Stimulated activated CD4-positive, alpha-beta T cell treated with anti-CD3 and anti-CD28 coated beads, Interleukin-4, amount 100 ng/mL, for 4 hours (primary cell): ENCODE results near the gene WFDC8.
"Not testable (repeated sequence)": the region's sequence is repeated elsewhere in the genome, so short reads cannot be mapped to it uniquely, and the experiment has no call there.

Source experiments
- DNase-seq, 2 experiments: peaks; one replicate each; pipeline ENCODE4 v3.0.0-alpha.2; 2020

WFDC8 gene

GRCh38 chr20:45579184-45579583, at the start of gene WFDC8:
Gene WFDC8, minus strand, starts transcription at chr20:45579284. Its CDS starts 37 bp downstream, at chr20:45579247.
- no peak for DNase-seq

DNA sequence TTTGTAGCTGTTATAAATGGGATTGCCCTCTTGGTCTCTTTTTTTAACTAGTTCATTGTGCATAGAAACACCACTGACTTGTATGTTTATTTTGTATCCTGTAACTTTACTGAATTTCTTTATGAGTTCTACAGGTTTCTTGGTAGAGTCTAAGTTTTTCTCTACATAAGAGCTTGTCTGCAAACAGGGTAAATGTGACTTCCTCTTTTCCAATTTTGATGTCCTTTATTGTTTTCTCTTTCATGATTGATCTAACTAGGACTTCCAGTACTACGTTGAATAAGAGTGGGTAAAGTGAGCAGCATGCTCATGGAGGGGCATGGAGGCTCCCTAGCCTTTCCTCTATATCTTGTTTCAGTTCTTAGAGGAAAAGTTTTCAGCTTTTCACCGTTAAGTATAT, 47.5 kb upstream of the WFDC8 start:
- no peak for DNase-seq

DNA sequence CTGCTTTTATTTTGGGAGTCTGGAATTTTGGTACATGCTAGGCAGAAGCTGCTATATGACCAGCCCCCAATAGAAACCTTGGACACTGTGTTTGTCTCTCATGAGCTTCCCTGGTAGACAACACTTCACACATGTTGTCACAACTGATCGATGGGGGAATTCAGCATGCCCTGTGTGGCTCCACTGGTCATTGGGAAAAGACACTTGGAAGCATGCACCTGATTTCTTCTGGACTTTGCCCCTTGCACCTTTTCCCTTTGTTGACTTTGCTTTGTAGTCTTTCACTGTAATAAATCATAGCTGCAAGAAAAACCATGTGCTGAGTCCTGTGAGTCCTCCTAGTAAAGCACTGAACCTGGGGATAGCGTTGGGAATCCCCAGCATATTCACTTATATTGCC, 42.5 kb upstream of the WFDC8 start:
- DNase-seq: no peak

DNA sequence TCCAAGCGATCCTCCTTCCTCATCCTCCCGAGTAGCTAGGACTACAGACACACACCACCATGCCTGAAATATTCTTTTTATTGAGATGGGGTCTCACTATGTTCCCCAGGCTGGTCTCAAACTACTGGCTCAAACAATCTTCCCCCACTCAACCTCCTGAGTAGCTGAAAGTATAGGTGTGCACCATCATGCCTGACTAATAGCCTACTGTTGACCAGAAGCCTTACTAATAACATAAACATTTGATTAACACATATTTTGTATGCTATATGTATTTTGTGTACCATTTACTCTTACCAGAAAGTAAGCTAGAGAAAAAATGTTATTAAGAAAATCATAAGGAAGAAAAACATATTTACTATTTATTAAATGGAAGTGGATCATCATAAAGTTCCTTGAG, 38.5 kb upstream of the WFDC8 start:
- DNase-seq: no peak

DNA sequence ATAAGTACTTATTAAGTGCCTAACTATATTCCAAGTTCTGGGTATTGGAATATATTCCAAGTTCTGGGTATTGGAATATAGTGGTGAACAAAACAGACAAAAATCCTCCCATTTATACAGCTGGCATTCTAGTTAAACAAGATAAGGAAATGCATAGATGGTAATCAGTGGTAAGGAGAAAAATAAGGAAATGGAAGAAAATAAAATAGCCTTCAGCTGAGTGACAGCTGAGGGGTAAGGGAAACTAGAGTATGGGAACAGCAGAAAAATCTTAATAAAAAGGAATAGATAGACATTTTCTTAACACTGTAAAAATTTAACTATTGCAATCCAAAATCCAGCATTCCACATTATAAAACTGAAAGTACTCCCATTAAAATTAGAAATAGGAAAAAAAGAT, 33.2 kb upstream of the WFDC8 start:
- no peak for DNase-seq

GRCh38 chr20:45611054-45611453, 32.0 kb upstream of the WFDC8 start:
- peak; percentile 9 to 29 for DNase-seq

GRCh38 chr20:45607810-45608209, 28.7 kb upstream of the WFDC8 start:
- DNase-seq: no peak

DNA sequence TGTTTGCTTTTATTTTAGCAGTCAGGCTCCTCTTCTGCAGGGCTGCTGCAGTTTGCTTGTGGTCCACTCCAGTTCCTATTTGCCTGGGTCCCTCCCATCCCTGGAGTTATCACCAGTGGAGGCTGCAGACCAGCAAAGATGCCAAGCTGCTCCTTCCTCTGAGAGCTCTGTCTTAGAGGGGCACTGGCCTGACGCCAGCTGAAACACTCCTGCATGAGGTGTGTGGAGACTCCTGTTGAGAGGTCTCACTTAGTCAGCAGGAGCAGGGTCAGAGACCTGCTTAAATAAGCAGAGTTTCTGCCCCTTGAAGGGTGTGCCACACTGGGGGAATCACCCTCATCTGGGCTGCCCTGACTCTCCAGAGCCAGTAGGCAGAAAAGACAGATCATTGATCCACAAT, 16.2 kb upstream of the WFDC8 start:
- DNase-seq: no peak

DNA sequence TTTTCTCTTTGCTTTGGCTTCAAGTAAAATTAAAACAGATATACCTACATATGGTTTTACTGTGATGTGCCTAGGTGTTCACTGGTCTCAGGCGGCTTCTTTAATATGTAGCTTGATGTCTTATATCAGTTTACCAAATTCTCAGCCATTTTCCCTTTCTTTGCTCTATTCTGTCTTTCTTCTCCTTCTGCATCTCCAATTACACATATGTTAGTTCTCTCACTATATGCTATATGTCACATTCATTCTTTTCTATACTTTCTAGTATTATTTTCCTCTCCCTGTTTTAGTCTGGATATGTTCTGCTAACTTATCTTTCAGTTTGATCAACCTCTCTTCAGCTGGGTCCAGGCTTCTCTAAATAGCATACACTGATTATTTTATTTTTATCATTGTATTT, 14.4 kb upstream of the WFDC8 start:
- DNase-seq: no peak

DNA sequence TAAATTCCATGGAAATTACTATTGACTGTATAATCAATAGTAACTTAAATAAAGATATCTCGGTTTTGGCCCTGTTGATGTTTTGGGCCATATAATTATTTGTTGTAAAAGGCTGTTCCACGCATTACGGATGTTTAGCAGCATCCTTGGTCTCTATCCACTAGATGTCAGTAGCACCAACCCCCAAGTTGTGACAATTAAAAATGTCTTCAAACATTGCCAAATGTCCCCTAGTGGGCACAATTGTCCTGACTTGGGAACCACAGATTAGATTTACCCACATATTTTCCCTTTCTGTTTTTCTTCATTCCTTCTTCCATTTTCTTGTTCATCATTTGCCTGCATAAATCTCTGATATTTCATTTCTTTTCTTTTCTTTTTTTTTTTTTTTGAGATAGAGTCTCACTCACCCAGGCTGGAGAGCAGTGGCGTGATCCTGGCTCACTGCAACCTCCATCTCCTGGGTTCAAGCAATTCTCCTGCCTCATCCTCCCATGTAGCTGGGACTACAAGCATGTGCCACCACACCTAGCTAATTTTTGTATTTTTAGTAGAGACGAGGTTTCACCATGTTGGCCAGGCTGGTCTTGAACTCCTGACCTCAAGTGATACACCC, 13.6 kb upstream of the WFDC8 start:
- no peak for DNase-seq

GRCh38 chr20:45589725-45590124, 10.6 kb upstream of the WFDC8 start:
- no peak for DNase-seq

DNA sequence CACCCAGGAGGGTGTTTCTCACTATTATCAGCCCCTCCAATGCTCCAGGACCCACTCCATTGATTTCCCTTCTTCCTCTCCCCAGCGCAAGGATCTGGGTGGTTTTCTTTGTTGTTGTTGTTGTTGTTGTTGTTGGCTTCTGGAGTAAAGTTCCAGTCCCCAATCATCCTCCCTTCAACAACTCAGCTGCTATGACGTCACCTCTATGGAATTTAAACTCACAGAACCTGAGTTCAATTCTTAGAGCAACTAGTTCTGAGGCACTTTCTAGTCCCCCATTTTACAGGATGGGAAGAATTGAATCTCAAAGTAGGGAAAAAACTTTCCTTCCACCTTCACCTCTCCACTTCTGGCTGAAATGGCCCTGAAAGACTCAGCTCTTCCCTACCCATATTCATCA, 9.7 kb upstream of the WFDC8 start:
- DNase-seq: no peak

- not testable (repeated sequence) for DNase-seq
These were observed 6.9 kb upstream of the WFDC8 start for GRCh38 chr20:45585986-45586385.

- DNase-seq: not testable (repeated sequence)
These were observed 5.2 kb upstream of the WFDC8 start for GRCh38 chr20:45584294-45584693.

GRCh38 chr20:45583502-45583901, 4.4 kb upstream of the WFDC8 start:
- DNase-seq: no peak

- no peak for DNase-seq
These were observed 2.6 kb upstream of the WFDC8 start for GRCh38 chr20:45581702-45582101.

GRCh38 chr20:45578231-45578630, 853 bp downstream of the WFDC8 start:
- no peak for DNase-seq

GRCh38 chr20:45576995-45577394, 2.1 kb downstream of the WFDC8 start:
- DNase-seq: no peak

DNA sequence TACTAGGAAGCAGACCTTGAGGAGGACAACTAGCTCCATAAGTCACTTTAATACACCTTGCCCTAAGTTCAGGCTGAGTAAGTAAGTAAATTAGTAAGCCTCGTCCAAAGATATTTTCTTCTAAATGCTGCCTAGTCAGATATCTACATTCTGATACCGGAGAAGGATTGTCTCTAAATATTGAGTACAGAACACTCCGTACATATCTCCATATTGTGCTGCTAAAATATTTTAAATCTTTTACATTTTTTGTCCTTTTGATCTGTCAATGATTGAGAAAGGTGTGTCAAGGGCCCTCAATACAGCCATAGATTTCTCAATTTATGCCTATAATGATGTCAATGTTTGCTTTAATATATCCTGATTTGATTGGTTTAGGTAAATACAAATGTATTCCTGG, 3.2 kb downstream of the WFDC8 start:
- DNase-seq: no peak

DNA sequence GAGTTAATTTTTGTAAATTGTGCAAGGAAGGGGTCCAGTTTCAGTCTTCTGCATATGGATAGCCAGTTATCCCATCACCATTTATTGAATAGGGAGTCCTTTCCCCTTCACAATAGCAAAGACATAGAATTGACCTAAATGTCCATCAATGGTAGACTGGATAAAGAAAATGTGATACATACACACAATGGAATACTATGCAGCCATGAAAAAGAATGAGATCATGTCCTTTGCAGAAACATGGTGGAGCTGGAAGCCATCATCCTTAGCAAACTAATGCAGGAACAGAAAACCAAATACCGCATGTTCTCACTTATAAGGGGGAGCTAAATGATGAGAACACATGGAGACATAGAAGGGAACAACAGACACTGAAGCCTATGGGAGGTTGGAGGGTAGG, 9.4 kb downstream of the WFDC8 start:
- DNase-seq: not testable (repeated sequence)

- DNase-seq: no peak
These were observed 14.3 kb downstream of the WFDC8 start for GRCh38 chr20:45564760-45565276.

GRCh38 chr20:45555198-45555597, 23.9 kb downstream of the WFDC8 start:
- DNase-seq: no peak

DNA sequence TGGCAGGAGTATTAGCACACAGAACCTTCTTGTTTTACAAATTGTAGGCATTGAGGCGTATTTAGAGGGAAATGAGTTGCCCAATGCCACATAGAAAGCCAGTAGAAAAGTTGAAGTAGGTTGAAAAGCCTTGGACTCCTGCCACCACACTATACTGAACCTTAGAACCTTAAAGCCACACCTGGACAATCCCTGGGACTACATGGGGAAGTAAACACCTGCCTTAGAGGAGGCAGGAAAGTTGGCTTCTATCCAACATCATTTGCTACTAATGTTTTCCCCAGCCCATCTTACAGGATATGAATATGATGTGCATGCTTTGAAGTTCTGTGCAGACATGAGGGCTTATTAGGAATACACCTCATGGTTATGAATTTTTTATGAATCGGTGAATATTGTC, 26.6 kb downstream of the WFDC8 start:
- DNase-seq: no peak

DNA sequence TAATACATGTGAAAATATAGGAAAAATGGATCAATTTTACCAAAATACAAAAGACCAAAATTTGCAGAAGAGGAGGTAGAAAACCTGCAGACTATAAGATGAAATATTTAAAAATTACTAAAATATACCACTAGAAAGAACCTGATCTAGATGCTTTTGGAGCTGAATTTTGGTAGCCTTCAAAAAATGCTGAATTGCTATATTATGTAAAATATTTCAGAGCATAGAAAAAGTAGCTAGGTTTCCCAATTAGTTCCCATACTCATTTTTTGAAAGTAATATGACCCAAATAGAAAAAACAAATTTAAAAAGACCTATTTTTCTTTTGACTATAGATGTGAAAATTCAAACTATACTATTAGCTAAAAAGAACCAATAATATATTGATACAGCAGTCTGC, 28.3 kb downstream of the WFDC8 start:
- no peak for DNase-seq

- no peak for DNase-seq
These were observed 30.7 kb downstream of the WFDC8 start for GRCh38 chr20:45548410-45548809.
